Lower leg skin (tissue), 4 donors: Measurements from ENCODE around the gene RIOX2. TPM values are rescaled to one million over a fixed set of nuclear protein-coding genes. Genes with fewer than 3 reads are reported as not detected.

Experiments used
- DNase-seq, 2 donors: peaks; one replicate each; pipeline ENCODE4 v3.0.0-alpha.2; 2019; ENCODE audit warnings: low spot score in 2 of 2
- H3K4me3 ChIP-seq: fragments of 200-600 bp; sonication (generic); 2 replicates; pipeline ENCODE4 v1.5.1; 2017; ENCODE audit warnings: mild to moderate bottlenecking, low read depth; ENCODE audit not compliant: poor library complexity, severe bottlenecking
- POLR2A ChIP-seq, 2 donors: fragments of 450-650 bp; IDR thresholded peaks; one replicate each; pipeline ENCODE4 v1.6.1; 2016 to 2017; ENCODE audit warnings: antibody characterized with exemption in 2 of 2, mild to moderate bottlenecking in 1 of 2, moderate library complexity in 1 of 2
- WGBS, 2 donors: methylation state at CpG; one replicate each; pipeline ENCODE4 v1.1.5; 2018; 5-methylcytosine and 5-hydroxymethylcytosine counted together
- intact Hi-C: fragments of 100-400 bp; cut with DNase I; formaldehyde crosslinking; loops from one replicate; pipeline ENCODE4 v1.15.0; 2023; ENCODE audit warnings: low total_unique reads
- total RNA-seq, 4 donors: library from RNA; depleted of rRNA; stranded (reverse); fragments of >200 nt; gene quantifications; one replicate each; pipeline ENCODE4 v1.1.0, GENCODE V29; 2016
- TF ChIP-seq, protein P1 (sequence below), 3 donors: fragments of 450-650 bp; IDR thresholded peaks; one replicate each; pipeline ENCODE4 v1.5.1; 2016; ENCODE audit warnings: antibody characterized with exemption in 3 of 3, mild to moderate bottlenecking in 3 of 3, moderate library complexity in 2 of 3

RIOX2 gene
- total RNA-seq, 4 donors from 2014 or later: 37.6 to 42.5 (median 40.7) TPM

DNA sequence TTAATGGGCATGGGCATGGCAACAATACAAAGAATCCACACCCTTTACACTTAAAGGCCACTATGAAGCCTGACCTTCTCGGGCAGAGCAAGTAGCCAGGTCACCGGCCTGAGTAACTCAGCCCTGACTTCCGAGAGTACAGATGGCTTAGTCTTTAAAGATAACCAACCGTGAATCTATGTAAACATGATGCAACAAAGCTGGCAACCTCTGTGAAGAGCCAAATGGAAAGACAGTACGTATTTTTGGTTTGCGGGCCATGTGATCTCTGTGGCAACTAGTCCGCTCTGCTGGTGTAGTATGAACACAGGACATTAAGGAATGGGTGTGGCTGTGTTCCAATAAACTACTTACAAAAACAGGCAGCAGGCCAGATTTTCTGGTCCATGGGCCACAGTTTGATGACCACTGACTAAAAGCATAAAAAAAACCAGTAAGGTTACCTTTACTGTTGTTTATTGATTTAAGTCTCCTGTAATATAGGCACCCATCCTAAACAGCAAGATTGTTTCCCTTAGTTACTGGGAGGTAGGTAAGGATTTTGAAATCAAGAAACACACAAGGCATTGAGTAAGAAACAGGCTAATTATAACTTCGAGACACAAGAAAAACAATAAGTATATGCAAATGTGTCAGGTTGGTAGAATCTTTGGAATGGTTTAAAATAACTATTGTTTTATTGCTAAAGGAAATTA, 14.5 kb downstream of the RIOX2 start:
- 76 to 84% methylated on average over 8 of the region's 8 CpGs for WGBS, 2 donors
- DNase-seq: peak in 1 of 2 donors; percentile 25
- TF ChIP-seq, protein P1, sequence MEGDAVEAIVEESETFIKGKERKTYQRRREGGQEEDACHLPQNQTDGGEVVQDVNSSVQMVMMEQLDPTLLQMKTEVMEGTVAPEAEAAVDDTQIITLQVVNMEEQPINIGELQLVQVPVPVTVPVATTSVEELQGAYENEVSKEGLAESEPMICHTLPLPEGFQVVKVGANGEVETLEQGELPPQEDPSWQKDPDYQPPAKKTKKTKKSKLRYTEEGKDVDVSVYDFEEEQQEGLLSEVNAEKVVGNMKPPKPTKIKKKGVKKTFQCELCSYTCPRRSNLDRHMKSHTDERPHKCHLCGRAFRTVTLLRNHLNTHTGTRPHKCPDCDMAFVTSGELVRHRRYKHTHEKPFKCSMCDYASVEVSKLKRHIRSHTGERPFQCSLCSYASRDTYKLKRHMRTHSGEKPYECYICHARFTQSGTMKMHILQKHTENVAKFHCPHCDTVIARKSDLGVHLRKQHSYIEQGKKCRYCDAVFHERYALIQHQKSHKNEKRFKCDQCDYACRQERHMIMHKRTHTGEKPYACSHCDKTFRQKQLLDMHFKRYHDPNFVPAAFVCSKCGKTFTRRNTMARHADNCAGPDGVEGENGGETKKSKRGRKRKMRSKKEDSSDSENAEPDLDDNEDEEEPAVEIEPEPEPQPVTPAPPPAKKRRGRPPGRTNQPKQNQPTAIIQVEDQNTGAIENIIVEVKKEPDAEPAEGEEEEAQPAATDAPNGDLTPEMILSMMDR (IDR thresholded peaks at IDR 0.05): no peak
- no peak for TF ChIP-seq POLR2A (IDR thresholded peaks at IDR 0.05)
- intact Hi-C loops: no loop called here
- H3K4me3 ChIP-seq: no peak overlapping the region

DNA sequence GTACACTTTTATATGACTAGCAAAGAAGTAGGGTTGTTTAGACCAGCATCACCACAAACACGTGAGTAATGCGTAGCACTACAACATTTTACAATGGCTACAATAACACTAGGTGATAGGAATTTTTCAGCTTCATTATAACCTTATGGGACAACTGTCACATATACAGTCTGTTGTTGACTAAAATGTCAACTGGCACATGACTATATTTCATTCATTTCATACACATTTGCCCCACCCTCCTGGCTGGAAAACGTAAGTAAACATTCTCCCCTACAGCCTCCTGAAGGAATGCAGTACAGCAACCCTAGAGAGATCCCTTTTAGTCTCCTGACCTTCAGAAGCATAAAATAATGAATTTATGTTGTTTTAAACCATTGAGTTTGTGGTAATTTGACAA, 16.2 kb downstream of the RIOX2 start:
- DNase-seq: no peak
- no peak overlapping the region for H3K4me3 ChIP-seq
- intact Hi-C loops: no loop called here
- no peak for TF ChIP-seq POLR2A (IDR thresholded peaks at IDR 0.05)
- TF ChIP-seq, protein P1 (IDR thresholded peaks at IDR 0.05): no peak
- 77 to 81% methylated on average over 3 of the region's 3 CpGs for WGBS, 2 donors

DNA sequence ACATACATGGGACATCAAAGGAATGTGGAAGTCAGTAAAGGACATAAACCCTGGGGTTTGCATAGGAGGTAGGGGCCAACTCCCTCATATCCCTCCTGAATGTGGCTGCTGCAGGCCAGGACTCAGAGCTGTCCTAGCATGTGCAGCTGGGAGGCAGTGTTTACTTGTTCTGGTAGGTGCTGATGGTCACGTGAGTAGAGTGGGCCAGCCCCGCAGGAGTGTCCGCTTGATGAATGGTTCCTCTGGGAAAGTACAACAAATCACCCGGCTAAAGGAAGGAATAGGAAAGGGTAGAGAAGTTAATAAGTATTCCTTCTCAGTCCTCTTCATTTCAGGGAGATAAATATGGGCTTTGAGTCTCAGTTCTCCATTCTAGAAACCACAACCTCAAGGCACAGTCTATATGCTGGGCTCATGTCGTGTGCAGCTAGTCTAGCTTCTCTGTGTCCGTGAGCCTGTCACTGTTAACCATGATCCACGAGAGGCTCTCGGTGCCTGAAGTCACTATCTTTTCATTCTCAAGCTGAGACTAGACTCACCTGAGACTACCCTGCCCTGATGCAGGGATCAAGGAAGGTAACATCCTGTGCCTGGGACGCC, 17.9 kb downstream of the RIOX2 start:
- DNase-seq: no peak
- intact Hi-C loops: no loop called here
- H3K4me3 ChIP-seq: no peak overlapping the region
- TF ChIP-seq POLR2A (IDR thresholded peaks at IDR 0.05): no peak
- TF ChIP-seq, protein P1 (IDR thresholded peaks at IDR 0.05): no peak
- 90 to 94% methylated on average over 9 of the region's 9 CpGs for WGBS, 2 donors

GRCh38 chr3:97952872-97953271, 19.4 kb downstream of the RIOX2 start:
- H3K4me3 ChIP-seq: no peak overlapping the region
- DNase-seq: no peak
- 79 to 91% methylated on average over 1 of the region's 1 CpG for WGBS, 2 donors
- TF ChIP-seq, protein P1 (IDR thresholded peaks at IDR 0.05): no peak
- TF ChIP-seq POLR2A (IDR thresholded peaks at IDR 0.05): no peak
- intact Hi-C loops: no loop called here

DNA sequence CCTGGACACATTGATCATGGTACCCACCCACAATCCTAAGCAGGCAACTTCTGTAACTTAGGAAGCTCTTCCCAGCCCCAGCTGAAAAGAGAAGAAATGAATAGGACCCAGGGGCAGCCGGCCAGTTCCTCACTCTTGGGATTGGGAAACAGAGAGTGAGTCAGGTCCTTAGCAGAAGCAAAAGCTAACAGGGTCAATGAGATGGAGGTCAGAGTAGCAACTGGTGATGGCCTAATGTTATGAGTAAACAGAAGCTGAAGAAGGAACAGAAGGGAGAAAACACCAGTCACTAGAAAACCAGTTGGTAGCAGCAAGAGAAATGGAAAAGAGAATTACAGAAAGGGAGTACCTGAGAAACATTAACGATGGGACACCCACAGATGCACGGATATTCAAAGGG, 20.0 kb downstream of the RIOX2 start:
- WGBS, 2 donors: 84 to 88% methylated on average over 3 of the region's 3 CpGs
- DNase-seq: peak in 1 of 2 donors; percentile 32
- TF ChIP-seq, protein P1 (IDR thresholded peaks at IDR 0.05): no peak
- TF ChIP-seq POLR2A (IDR thresholded peaks at IDR 0.05): no peak
- intact Hi-C loops: no loop called here
- H3K4me3 ChIP-seq: no peak overlapping the region
